Mesenchymal stem cell (in vitro differentiated cells and primary cell): ENCODE measurements around the gene PIAS2. TPM values are rescaled to one million over a fixed set of nuclear protein-coding genes. Genes with fewer than 3 reads are reported as not detected.
A peak's percentile ranks its signal among the peaks of the same experiment; 100 is the strongest.
"Not testable (repeated sequence)": the region's sequence is repeated elsewhere in the genome, so short reads cannot be mapped to it uniquely, and the experiment has no call there.

ENCODE experiments used
- DNase-seq: peaks from one replicate; pipeline ENCODE4 v3.0.0-alpha.2; 2013
- H2AFZ ChIP-seq: one replicate; pipeline ENCODE4 v1.6.1; 2013; ENCODE audit warnings: low read depth, mild to moderate bottlenecking, control low read depth, inconsistent platforms, low read length, moderate library complexity
- H2AK5ac ChIP-seq: 2 replicates; pipeline ENCODE4 v1.6.1; 2013; ENCODE audit warnings: low read length, moderate library complexity, mild to moderate bottlenecking, inconsistent platforms; ENCODE audit not compliant: severe bottlenecking
- H2BK120ac ChIP-seq: one replicate; pipeline ENCODE4 v1.6.1; 2013; ENCODE audit warnings: low read depth, mild to moderate bottlenecking, inconsistent platforms, low read length, moderate library complexity
- H2BK12ac ChIP-seq, 2 experiments: one replicate each; pipeline ENCODE4 v1.6.1; 2013; ENCODE audit warnings: inconsistent platforms in 2 of 2, low read length in 2 of 2, mild to moderate bottlenecking in 2 of 2, moderate library complexity in 2 of 2, control low read depth in 1 of 2
- H2BK15ac ChIP-seq: one replicate; pipeline ENCODE4 v1.6.1; 2013; ENCODE audit warnings: mild to moderate bottlenecking, low read depth, inconsistent platforms; ENCODE audit not compliant: poor library complexity, severe bottlenecking
- H2BK5ac ChIP-seq: 2 replicates; pipeline ENCODE4 v1.6.1; 2013; ENCODE audit warnings: low read depth, mild to moderate bottlenecking, low read length, control low read depth, inconsistent platforms; ENCODE audit not compliant: poor library complexity, severe bottlenecking
- H3K14ac ChIP-seq, 2 experiments: one replicate each; pipeline ENCODE4 v1.6.1; 2013; ENCODE audit warnings: inconsistent platforms in 2 of 2, low read length in 2 of 2, control low read depth in 1 of 2, mild to moderate bottlenecking in 1 of 2, moderate library complexity in 1 of 2
- H3K18ac ChIP-seq, 2 experiments: one replicate each; pipeline ENCODE4 v1.6.1; 2013; ENCODE audit warnings: inconsistent platforms in 2 of 2, low read length in 2 of 2, control low read depth in 1 of 2, low read depth in 1 of 2, mild to moderate bottlenecking in 1 of 2
- H3K23ac ChIP-seq, 2 experiments: one replicate each; pipeline ENCODE4 v1.6.1; 2013; ENCODE audit warnings: inconsistent platforms in 2 of 2, low read length in 2 of 2, mild to moderate bottlenecking in 2 of 2, moderate library complexity in 2 of 2, control low read depth in 1 of 2
- H3K27ac ChIP-seq: 2 replicates; pipeline ENCODE4 v1.5.1; 2013; ENCODE audit warnings: mild to moderate bottlenecking, moderate library complexity, low read length, control low read depth, inconsistent platforms; ENCODE audit not compliant: poor library complexity, severe bottlenecking
- H3K27me3 ChIP-seq, 2 experiments: 2 replicates each; pipeline versions ENCODE4 v1.6.1 to v1.7.0; 2013; ENCODE audit warnings: low read length in 2 of 2, mild to moderate bottlenecking in 2 of 2, moderate library complexity in 2 of 2, control low read depth in 1 of 2, inconsistent platforms in 1 of 2; ENCODE audit not compliant: control insufficient read depth in 1 of 2, insufficient read depth in 1 of 2
- H3K36me3 ChIP-seq, 2 experiments: 2 replicates each; pipeline versions ENCODE4 v1.6.1 to v1.7.0; 2013; ENCODE audit warnings: low read length in 2 of 2, control low read depth in 1 of 2, inconsistent platforms in 1 of 2, low read depth in 1 of 2, mild to moderate bottlenecking in 1 of 2; ENCODE audit not compliant: insufficient read depth in 2 of 2, control insufficient read depth in 1 of 2
- H3K4ac ChIP-seq, 2 experiments: one replicate each; pipeline ENCODE4 v1.6.1; 2013; ENCODE audit warnings: inconsistent platforms in 2 of 2, low read length in 2 of 2, mild to moderate bottlenecking in 2 of 2, moderate library complexity in 2 of 2, control low read depth in 1 of 2, low read depth in 1 of 2
- H3K4me1 ChIP-seq: 2 replicates; pipeline ENCODE4 v1.6.1; 2013; ENCODE audit warnings: low read depth, low read length, control low read depth; ENCODE audit not compliant: control insufficient read depth, insufficient read depth
- H3K4me2 ChIP-seq: 2 replicates; pipeline ENCODE4 v1.6.1; 2013; ENCODE audit warnings: low read length, mild to moderate bottlenecking, inconsistent platforms; ENCODE audit not compliant: poor library complexity, severe bottlenecking
- H3K4me3 ChIP-seq, 2 experiments: 2 replicates each; pipeline versions ENCODE4 v1.5.1 to v1.7.0; 2013; ENCODE audit warnings: low read length in 2 of 2, mild to moderate bottlenecking in 2 of 2, control low read depth in 1 of 2, low read depth in 1 of 2; ENCODE audit not compliant: insufficient read depth in 1 of 2
- H3K79me1 ChIP-seq: replicated peaks from 2 replicates; pipeline ENCODE4 v1.6.1; 2013; ENCODE audit warnings: mild to moderate bottlenecking, control low read depth, low read length, inconsistent platforms; ENCODE audit not compliant: poor library complexity, severe bottlenecking
- H3K9ac ChIP-seq: 2 replicates; pipeline ENCODE4 v1.7.0; 2013; ENCODE audit warnings: mild to moderate bottlenecking, low read length, moderate library complexity
- H3K9me3 ChIP-seq: 2 replicates; pipeline ENCODE4 v1.7.0; 2013; ENCODE audit warnings: mild to moderate bottlenecking, low read length; ENCODE audit not compliant: control insufficient read depth
- H4K8ac ChIP-seq: one replicate; pipeline ENCODE4 v1.6.1; 2013; ENCODE audit warnings: inconsistent platforms, mild to moderate bottlenecking, low read length, moderate library complexity
- H4K91ac ChIP-seq: one replicate; pipeline ENCODE4 v1.6.1; 2013; ENCODE audit warnings: mild to moderate bottlenecking, low read length, inconsistent platforms
- WGBS: methylation state at CpG from one replicate; pipeline ENCODE4 v1.1.7; 2013; ENCODE audit warnings: mixed read lengths; 5-methylcytosine and 5-hydroxymethylcytosine counted together
- polyA plus RNA-seq, 2 experiments: library from polyadenylated mRNA; stranded (reverse); fragments of 200-250 nt; gene quantifications; one replicate each; pipeline ENCODE4 v1.2.3, GENCODE V29; 2013

PIAS2 gene, protein sequence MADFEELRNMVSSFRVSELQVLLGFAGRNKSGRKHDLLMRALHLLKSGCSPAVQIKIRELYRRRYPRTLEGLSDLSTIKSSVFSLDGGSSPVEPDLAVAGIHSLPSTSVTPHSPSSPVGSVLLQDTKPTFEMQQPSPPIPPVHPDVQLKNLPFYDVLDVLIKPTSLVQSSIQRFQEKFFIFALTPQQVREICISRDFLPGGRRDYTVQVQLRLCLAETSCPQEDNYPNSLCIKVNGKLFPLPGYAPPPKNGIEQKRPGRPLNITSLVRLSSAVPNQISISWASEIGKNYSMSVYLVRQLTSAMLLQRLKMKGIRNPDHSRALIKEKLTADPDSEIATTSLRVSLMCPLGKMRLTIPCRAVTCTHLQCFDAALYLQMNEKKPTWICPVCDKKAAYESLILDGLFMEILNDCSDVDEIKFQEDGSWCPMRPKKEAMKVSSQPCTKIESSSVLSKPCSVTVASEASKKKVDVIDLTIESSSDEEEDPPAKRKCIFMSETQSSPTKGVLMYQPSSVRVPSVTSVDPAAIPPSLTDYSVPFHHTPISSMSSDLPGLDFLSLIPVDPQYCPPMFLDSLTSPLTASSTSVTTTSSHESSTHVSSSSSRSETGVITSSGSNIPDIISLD
- polyA plus RNA-seq (2013, experiment 1 of 2) = 34.2 TPM
- 35.0 TPM for polyA plus RNA-seq (2013, experiment 2 of 2)

DNA sequence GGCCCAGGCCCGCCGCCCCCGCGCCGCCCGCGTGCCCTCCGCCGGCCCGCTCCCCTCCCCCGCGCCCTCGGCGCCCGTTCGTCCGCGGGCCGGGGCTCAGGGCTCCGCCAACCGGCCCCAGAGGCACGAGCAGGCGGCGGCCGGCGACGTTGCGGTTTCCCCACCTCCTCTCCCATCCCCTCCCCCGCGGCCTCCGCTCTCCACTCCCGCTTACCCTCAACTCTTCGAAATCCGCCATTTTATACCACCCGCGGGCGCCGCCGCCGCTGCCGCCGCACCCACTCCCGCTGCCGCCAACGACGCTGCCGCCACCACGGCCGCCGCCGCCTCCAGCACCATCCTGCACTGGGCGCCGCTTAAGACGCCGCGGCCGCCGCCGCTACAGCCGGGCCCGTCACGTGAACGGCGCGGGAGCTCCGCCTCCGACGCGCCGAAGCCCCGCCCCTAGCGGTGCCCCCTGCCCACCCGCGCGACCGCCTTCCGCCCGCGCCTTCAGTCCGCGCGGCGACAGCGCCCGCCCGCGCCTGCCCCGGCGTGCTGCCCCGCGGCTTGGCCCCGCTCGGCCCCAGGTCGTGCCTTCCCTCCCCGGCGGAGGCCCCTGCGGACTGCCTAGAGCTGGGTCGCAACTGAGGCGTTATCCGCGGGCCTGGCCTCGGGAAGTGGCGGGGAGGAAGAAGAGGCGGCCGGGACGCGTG lies at the start of gene PIAS2, which contains the start of gene KATNAL2:
PIAS2 (minus strand) TSS at position 400 of the 695 bp plus-strand sequence; CDS start at position 238, 162 bp downstream.
KATNAL2 (plus strand) TSS at position 495 of the 695 bp plus-strand sequence. CDS start 29,271 bp downstream, outside the sequence.
- Histone ChIP-seq H3K79me1 (peaks cover 13% of the 10 kb centered on the region), H3K4me2 (peak within 1 kb of the TSS; percentile 58)
- WGBS = 0% methylated on average over 80 of the region's 107 CpGs

DNA sequence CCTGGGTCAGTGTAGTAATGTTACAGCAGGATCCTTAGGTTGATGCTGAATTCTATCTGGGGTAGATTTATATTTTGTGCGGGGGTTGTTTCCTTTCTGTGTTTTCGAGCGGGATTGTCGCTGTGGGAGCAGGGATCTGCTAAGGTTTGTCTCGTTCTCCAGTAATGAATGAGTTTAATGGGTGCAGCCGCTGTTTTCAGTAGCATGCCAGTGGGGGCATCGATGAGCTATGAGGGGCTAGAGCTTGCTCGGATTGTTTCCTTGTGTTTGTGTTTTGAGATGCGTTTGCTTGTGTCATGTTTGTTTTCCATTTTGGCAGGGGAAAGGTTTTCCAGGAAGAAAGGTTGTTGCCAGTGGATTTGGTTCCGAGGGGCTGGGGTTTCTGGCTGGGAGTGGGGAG lies 49.0 kb upstream of the PIAS2 start:
- H3K14ac ChIP-seq, H4K91ac ChIP-seq, H3K9me3 ChIP-seq, H2AK5ac ChIP-seq, H2BK120ac ChIP-seq, H3K9ac ChIP-seq, H3K27me3 ChIP-seq, H3K27ac ChIP-seq, DNase-seq, H3K79me1 ChIP-seq, H4K8ac ChIP-seq, H3K23ac ChIP-seq, H3K4me1 ChIP-seq, H3K36me3 ChIP-seq, H3K4me3 ChIP-seq, H2BK15ac ChIP-seq, H3K4ac ChIP-seq, H3K18ac ChIP-seq, H2AFZ ChIP-seq, H3K4me2 ChIP-seq, H2BK5ac ChIP-seq, H2BK12ac ChIP-seq: not testable (repeated sequence)
- no CpG with 5 or more reads among the region's 10 CpGs for WGBS

More for the DNA sequence above, at the start of gene PIAS2, which contains the start of gene KATNAL2:
- peak within 1 kb of the TSS; percentile 46 to 98 for H3K4ac ChIP-seq
- no peak within 1 kb of the TSS for H2AK5ac ChIP-seq
- DNase-seq = peak; percentile 72
- H3K9ac ChIP-seq = peak within 1 kb of the TSS; percentile 89
- H3K23ac ChIP-seq = peak within 1 kb of the TSS in 1 of 2 experiments; percentile 98
- H3K14ac ChIP-seq = peak within 1 kb of the TSS in 1 of 2 experiments; percentile 99
- H3K18ac ChIP-seq = peak within 1 kb of the TSS; percentile 97 to 100
- H3K36me3 ChIP-seq = no peaks in the 10 kb centered on the region
- peaks cover 4% of the 10 kb centered on the region for H3K4me1 ChIP-seq
- H2AFZ ChIP-seq = peak within 1 kb of the TSS; percentile 90
- peak within 1 kb of the TSS; percentile 86 to 97 for H3K4me3 ChIP-seq
- peak within 1 kb of the TSS; percentile 33 for H2BK5ac ChIP-seq
- H3K9me3 ChIP-seq = no peaks in the 10 kb centered on the region
- peak within 1 kb of the TSS; percentile 98 for H4K91ac ChIP-seq
- peak within 1 kb of the TSS in 1 of 2 experiments; percentile 72 for H2BK12ac ChIP-seq
- H2BK15ac ChIP-seq = peak within 1 kb of the TSS; percentile 97
- H2BK120ac ChIP-seq = peak within 1 kb of the TSS; percentile 93
- no peaks in the 10 kb centered on the region for H3K27me3 ChIP-seq
- H3K27ac ChIP-seq = peak within 1 kb of the TSS; percentile 1
- peak within 1 kb of the TSS; percentile 98 for H4K8ac ChIP-seq

DNA sequence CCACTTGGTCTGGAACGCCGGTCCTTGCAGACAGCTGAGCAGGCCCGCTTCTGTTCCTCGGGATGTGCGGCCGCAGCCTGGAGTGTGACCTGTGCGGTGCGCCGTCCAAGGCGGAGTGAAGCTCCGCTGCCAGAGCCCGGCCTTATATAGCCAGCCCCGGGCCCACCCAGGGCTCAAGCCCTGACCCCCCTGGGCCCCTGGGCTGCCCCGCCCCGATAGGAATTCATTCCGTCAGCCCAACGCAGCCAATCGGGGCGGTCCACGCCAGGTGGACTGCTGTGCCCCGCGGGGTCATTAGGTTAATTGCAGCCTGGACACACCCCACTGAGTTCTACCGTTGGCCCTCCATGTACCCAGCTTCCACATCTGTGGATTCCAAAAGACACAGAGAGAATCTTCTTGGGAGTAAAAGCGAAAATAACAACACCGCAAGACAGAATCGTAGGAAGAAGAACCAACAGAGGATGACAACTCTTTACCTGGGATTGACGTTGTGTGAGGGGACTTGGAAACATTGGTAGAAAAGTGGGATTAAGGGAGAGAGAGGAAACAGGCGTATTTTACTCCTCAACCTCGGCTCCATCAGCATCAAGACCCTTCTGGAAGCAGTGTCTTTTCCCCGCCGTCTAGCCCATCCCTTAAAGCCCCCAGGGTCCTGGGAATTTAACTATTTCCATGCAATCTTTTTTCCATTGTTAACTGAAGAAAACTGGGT lies 47.4 kb upstream of the PIAS2 start:
- H3K4me1 ChIP-seq, H4K8ac ChIP-seq, H3K14ac ChIP-seq, H4K91ac ChIP-seq, H2BK120ac ChIP-seq, H3K18ac ChIP-seq, H3K4me3 ChIP-seq, H3K23ac ChIP-seq, H3K4ac ChIP-seq, H3K9ac ChIP-seq, H2BK15ac ChIP-seq, H3K79me1 ChIP-seq, H3K9me3 ChIP-seq, H2BK5ac ChIP-seq, H3K4me2 ChIP-seq, H3K36me3 ChIP-seq, DNase-seq, H2AFZ ChIP-seq, H2BK12ac ChIP-seq, H3K27ac ChIP-seq, H3K27me3 ChIP-seq, H2AK5ac ChIP-seq: not testable (repeated sequence)
- WGBS = 96% methylated on average over 4 of the region's 31 CpGs
